Breast epithelium (tissue), 3 donors: ENCODE results near the gene LIPE.

Source experiments
- POLR2A ChIP-seq: fragments of 450-650 bp; IDR thresholded peaks from one replicate; pipeline ENCODE4 v1.6.1; 2016; ENCODE audit warnings: antibody characterized with exemption, mild to moderate bottlenecking, moderate library complexity
- TF ChIP-seq, protein P1 (sequence below), 3 donors: fragments of 450-650 bp; IDR thresholded peaks; one replicate each; pipeline ENCODE4 v1.5.1; 2016 to 2017; ENCODE audit warnings: antibody characterized with exemption in 3 of 3, mild to moderate bottlenecking in 3 of 3, moderate library complexity in 3 of 3

DNA sequence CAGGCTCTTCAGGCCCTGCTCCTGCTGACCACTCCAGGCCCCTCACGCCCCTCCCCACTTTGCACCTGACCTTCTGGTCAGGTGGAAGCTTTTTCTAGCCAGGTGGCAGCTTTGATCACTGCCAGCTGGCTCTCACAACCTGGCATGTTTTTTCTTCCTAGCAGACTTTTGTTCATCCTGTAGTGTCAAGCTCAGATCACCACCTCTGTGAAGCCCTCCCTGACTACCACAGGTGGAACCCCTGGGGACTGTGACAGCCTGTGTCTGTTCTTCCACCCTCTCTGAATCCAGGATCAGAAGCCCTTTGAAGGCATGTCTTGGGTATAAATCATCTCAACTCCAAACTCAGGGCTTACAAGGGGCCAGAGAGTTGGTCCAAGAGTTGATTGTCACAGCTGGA lies 26.8 kb downstream of the LIPE start:
- TF ChIP-seq, protein P1, sequence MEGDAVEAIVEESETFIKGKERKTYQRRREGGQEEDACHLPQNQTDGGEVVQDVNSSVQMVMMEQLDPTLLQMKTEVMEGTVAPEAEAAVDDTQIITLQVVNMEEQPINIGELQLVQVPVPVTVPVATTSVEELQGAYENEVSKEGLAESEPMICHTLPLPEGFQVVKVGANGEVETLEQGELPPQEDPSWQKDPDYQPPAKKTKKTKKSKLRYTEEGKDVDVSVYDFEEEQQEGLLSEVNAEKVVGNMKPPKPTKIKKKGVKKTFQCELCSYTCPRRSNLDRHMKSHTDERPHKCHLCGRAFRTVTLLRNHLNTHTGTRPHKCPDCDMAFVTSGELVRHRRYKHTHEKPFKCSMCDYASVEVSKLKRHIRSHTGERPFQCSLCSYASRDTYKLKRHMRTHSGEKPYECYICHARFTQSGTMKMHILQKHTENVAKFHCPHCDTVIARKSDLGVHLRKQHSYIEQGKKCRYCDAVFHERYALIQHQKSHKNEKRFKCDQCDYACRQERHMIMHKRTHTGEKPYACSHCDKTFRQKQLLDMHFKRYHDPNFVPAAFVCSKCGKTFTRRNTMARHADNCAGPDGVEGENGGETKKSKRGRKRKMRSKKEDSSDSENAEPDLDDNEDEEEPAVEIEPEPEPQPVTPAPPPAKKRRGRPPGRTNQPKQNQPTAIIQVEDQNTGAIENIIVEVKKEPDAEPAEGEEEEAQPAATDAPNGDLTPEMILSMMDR (IDR thresholded peaks at IDR 0.05): no peak
- TF ChIP-seq POLR2A: no peak
